ENCODE results near the gene HNRNPA2B1. TPM values are rescaled to one million over a fixed set of nuclear protein-coding genes. Genes with fewer than 3 reads are reported as not detected.

The HNRNPA2B1 gene
- total and polyA plus RNA-seq, 2 of the 8 experiments (the other 6 are each of a cell fraction or from before 2014, with no cell fraction given), result 276 to 1,255 TPM

DNA sequence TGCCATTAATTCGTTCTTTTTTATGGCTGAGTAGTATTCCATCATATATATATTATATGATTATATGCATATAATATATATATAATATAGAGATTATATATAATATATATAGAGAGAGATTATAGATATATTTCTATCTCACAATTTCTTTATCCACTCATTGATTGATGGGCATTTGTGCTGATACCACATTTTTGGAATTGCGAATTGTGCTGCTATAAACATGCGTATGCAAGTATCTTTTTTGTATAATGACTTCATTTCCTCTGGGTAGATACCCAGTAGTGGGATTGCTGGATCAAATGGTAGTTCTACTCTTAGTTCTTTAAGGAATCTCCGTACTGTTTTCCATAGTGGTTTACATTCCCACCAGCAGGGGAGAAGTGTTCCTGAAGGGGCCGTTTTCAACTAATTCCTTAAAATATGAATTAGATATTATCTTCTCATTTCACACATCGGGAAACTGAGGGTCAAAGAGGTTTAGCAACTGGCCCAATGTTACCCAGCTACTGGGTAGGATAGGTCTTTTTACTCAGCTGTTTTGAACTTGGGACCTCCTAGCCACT is 32.0 kb downstream of the HNRNPA2B1 start:
- POLR2A ChIA-PET (ENCODE audit: partially characterized antibody), result interaction anchor here (1.2 kb wide), 1 partner anchor 10 kb away, joined by 4 read pairs; no protein-coding TSS in a partner anchor
- H2BK20ac ChIP-seq (ENCODE audit: low read length), result no peak overlapping the region
- 77% methylated on average over 6 of the region's 6 CpGs; no CpG with 5 or more reads in 1 of the 2 experiments for WGBS, 2 experiments (ENCODE audit: extremely low coverage in 1 of 2, insufficient coverage in 1 of 2, insufficient read length in 1 of 2, insufficient replicate concordance in 2 of 2, low coverage in 1 of 2, low lambda C conversion rate in 2 of 2, missing lambda C conversion rate in 1 of 2)
- H3K9ac ChIP-seq (replicated peaks in 1 of 4; ENCODE audit: extremely low read depth in 1 of 4, low read depth in 3 of 4, low read length in 3 of 4), result no peak overlapping the region
- H3K4me2 ChIP-seq (ENCODE audit: insufficient read depth in 1 of 2, low read depth in 2 of 2, low read length in 2 of 2), result no peak overlapping the region
- peaks cover 5 to 16% (median 10%) of the 10 kb centered on the region in 4 experiments; a peak in 6 of 7 replicates for H3K4me1 ChIP-seq (replicated peaks in 1 of 4; ENCODE audit: control insufficient read depth in 3 of 4, insufficient read depth in 4 of 4, low read length in 3 of 4)
- H3K27ac ChIP-seq (ENCODE audit: low read depth, low read length), result no peak overlapping the region
- no peak for FAIRE-seq
- no peak overlapping the region for H2BK12ac ChIP-seq (ENCODE audit: low read depth, low read length)
- no peak overlapping the region for H2AFZ ChIP-seq (ENCODE audit: low read length)
- peaks cover 13% of the 10 kb centered on the region for H3K79me1 ChIP-seq (ENCODE audit: low read depth, low read length)
- no peak overlapping the region for H2BK15ac ChIP-seq (ENCODE audit: low read length)
- no peak overlapping the region for H2AK5ac ChIP-seq (ENCODE audit: low read depth, low read length)
- peaks cover 10 to 90% of the 10 kb centered on the region in 2 experiments for H3K79me2 ChIP-seq (ENCODE audit: control insufficient read depth in 1 of 2, insufficient read depth in 2 of 2, low read length in 2 of 2)
- H3K23ac ChIP-seq (ENCODE audit: insufficient read length), result no peak overlapping the region
- H2BK120ac ChIP-seq (replicated peaks; ENCODE audit: low read depth, low read length), result no peak overlapping the region
- H3K4me3 ChIP-seq (ENCODE audit: extremely low read depth in 1 of 4, insufficient read depth in 2 of 4, low read depth in 3 of 4, low read length in 4 of 4), result no peak overlapping the region
- peaks cover 0 to 1% (median 0%) of the 10 kb centered on the region in 4 experiments; a peak in 1 of 8 replicates for H3K36me3 ChIP-seq (ENCODE audit: control insufficient read depth in 2 of 4, insufficient read depth in 4 of 4, low read length in 3 of 4)
- no peak for DNase-seq (ENCODE audit: low read depth in 1 of 2, low spot score in 2 of 2)
- no peak for TF ChIP-seq HDAC6 (IDR thresholded peaks at IDR 0.05; ENCODE audit: low read depth, low read length)
- TF ChIP-seq SIN3A (conservative IDR thresholded peaks at IDR 0.05 in 1 of 2, IDR thresholded peaks at IDR 0.05 in 1 of 2; ENCODE audit: low read depth in 1 of 2, low read length in 2 of 2), result no peak
- no peak for TF ChIP-seq CBX5 (IDR thresholded peaks at IDR 0.05; ENCODE audit: low read depth, low read length)
- TF ChIP-seq ZNF274 (IDR thresholded peaks at IDR 0.05; ENCODE audit: borderline replicate concordance, extremely low read depth, low read length), result no peak
- no peak for TF ChIP-seq HDAC2 (IDR thresholded peaks at IDR 0.05; ENCODE audit: borderline replicate concordance in 1 of 2, low read depth in 2 of 2, low read length in 2 of 2)
- no peak for TF ChIP-seq BRCA1 (IDR thresholded peaks at IDR 0.05; ENCODE audit: low read depth, low read length)
- no peak for TF ChIP-seq CTBP2 (IDR thresholded peaks at IDR 0.05; ENCODE audit: borderline replicate concordance, insufficient read depth, insufficient read length, low read length)
- TF ChIP-seq RFX5 (IDR thresholded peaks at IDR 0.05; ENCODE audit: borderline replicate concordance, low read depth, low read length), result no peak
- no peak for TF ChIP-seq TAF7 (optimal IDR thresholded peaks at IDR 0.05; ENCODE audit: borderline replicate concordance, low read depth, low read length)
- TF ChIP-seq SRF (IDR thresholded peaks at IDR 0.05; ENCODE audit: low read depth, low read length), result no peak
- TF ChIP-seq BCL11A (IDR thresholded peaks at IDR 0.05; ENCODE audit: low read depth in 2 of 2, low read length in 2 of 2), result no peak
- TF ChIP-seq CHD1 (IDR thresholded peaks at IDR 0.05; ENCODE audit: low read depth, low read length), result no peak
- no peak for TF ChIP-seq TCF12 (IDR thresholded peaks at IDR 0.05; ENCODE audit: low read depth, low read length)
- no peak overlapping the region for H4K5ac ChIP-seq (ENCODE audit: insufficient read length, low read depth, low read length)
- no peak overlapping the region for H3K18ac ChIP-seq (ENCODE audit: extremely low read depth, low read length)
- H3K23me2 ChIP-seq (ENCODE audit: low read depth, low read length), result no peaks in the 10 kb centered on the region
- H4K8ac ChIP-seq (ENCODE audit: extremely low read depth, insufficient read depth, low read length), result no peak overlapping the region
- H4K20me1 ChIP-seq (replicated peaks in 1 of 2; ENCODE audit: control insufficient read depth in 1 of 2, insufficient read depth in 2 of 2, low read length in 2 of 2), result peaks cover 7 to 18% of the 10 kb centered on the region in 2 experiments
- H2BK5ac ChIP-seq (ENCODE audit: low read depth, low read length), result no peak overlapping the region
- H4K91ac ChIP-seq (replicated peaks; ENCODE audit: insufficient read length, low read length), result no peak overlapping the region
- H3K56ac ChIP-seq (replicated peaks; ENCODE audit: insufficient read length, low read depth, low read length), result no peak overlapping the region
- H3K9me3 ChIP-seq (ENCODE audit: insufficient read depth in 2 of 2, low read depth in 1 of 2, low read length in 1 of 2), result no peaks in the 10 kb centered on the region
- no peak overlapping the region for H3K14ac ChIP-seq (ENCODE audit: insufficient read length)
- CTCF ChIA-PET (ENCODE audit: partially characterized antibody), result interaction anchor here (1.8 kb wide), 1 partner anchor 78 kb away, joined by 4 read pairs; no protein-coding TSS in a partner anchor
- H3K4ac ChIP-seq (replicated peaks; ENCODE audit: insufficient read length, low read depth, low read length), result no peak overlapping the region
- H3K27me3 ChIP-seq (replicated peaks in 1 of 4; ENCODE audit: control insufficient read depth in 3 of 4, extremely low read depth in 1 of 4, insufficient read depth in 3 of 4, low read length in 3 of 4), result no peaks in the 10 kb centered on the region

Measured in H1 (cell line).